PC-3 (cell line): ENCODE measurements around the gene CCDC191.

Source experiments
- EZH2 ChIP-seq: fragments of 300-600 bp; sonication (generic); IDR thresholded peaks from one replicate; pipeline ENCODE4 v1.6.1; 2017; ENCODE audit warnings: antibody characterized with exemption, mild to moderate bottlenecking, low read length; ENCODE audit not compliant: unreplicated experiment
- EZH2phosphoT487 ChIP-seq: fragments of 300-600 bp; sonication (generic); IDR thresholded peaks from 2 replicates; pipeline ENCODE4 v1.6.1; 2018; ENCODE audit warnings: mild to moderate bottlenecking, antibody characterized with exemption, low read length, borderline replicate concordance
- TF ChIP-seq, protein P1 (sequence below): fragments of 300-600 bp; sonication (generic); conservative IDR thresholded peaks from 2 replicates; pipeline ENCODE4 v1.5.1; 2017; ENCODE audit warnings: antibody characterized with exemption, low read depth, mild to moderate bottlenecking, low read length

DNA sequence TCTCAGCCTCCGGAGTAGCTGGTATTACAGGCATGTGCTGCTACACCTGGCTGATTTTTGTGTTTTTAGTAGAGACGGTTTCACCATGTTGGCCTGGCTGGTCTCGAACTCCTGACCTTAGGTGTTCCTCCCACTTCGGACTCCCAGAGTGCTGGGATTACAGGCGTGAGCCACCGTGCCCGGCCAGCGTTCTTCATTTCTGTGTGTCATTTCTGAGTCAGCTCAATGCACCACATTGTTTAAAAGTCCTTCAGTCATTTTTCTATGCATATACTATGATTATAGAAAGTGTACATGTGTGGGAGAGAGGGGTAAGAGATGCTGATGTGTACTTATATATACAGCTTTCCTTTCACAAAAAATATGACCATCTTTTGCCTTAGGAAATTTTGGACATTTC lies 2.3 kb upstream of the CCDC191 start:
- TF ChIP-seq, protein P1, sequence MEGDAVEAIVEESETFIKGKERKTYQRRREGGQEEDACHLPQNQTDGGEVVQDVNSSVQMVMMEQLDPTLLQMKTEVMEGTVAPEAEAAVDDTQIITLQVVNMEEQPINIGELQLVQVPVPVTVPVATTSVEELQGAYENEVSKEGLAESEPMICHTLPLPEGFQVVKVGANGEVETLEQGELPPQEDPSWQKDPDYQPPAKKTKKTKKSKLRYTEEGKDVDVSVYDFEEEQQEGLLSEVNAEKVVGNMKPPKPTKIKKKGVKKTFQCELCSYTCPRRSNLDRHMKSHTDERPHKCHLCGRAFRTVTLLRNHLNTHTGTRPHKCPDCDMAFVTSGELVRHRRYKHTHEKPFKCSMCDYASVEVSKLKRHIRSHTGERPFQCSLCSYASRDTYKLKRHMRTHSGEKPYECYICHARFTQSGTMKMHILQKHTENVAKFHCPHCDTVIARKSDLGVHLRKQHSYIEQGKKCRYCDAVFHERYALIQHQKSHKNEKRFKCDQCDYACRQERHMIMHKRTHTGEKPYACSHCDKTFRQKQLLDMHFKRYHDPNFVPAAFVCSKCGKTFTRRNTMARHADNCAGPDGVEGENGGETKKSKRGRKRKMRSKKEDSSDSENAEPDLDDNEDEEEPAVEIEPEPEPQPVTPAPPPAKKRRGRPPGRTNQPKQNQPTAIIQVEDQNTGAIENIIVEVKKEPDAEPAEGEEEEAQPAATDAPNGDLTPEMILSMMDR = no peak
- no peak for TF ChIP-seq EZH2
- TF ChIP-seq EZH2phosphoT487 = no peak
